Measurements from ENCODE around the gene SYT15. TPM values are rescaled to one million over a fixed set of nuclear protein-coding genes. Genes with fewer than 3 reads are reported as not detected.
A peak's percentile ranks its signal among the peaks of the same experiment; 100 is the strongest.
"Not testable (repeated sequence)": the region's sequence is repeated elsewhere in the genome, so short reads cannot be mapped to it uniquely, and the experiment has no call there.

The SYT15 gene
- total RNA-seq, 2 donors from 2014 or later = 1.3 to 3.2 TPM

GRCh38 chr10:46597616-46598246 is 18.8 kb downstream of the SYT15 start:
- H3K27ac Mint-ChIP-seq; H3K9me3 ChIP-seq (ENCODE audit: control insufficient read depth, low read length); H3K4me1 ChIP-seq (ENCODE audit: control insufficient read depth, insufficient read depth, low read length); H3K36me3 ChIP-seq (ENCODE audit: control insufficient read depth, insufficient read depth, low read length); H3K27me3 Mint-ChIP-seq (ENCODE audit: insufficient read depth); H3K9ac ChIP-seq (ENCODE audit: extremely low read depth, low read length, poor library complexity, severe bottlenecking); H3K9me3 Mint-ChIP-seq; H3K27me3 ChIP-seq (ENCODE audit: control insufficient read depth, insufficient read depth, low read length, poor library complexity, severe bottlenecking); H3K4me1 Mint-ChIP-seq; H3K36me3 Mint-ChIP-seq (ENCODE audit: low read depth); H3K27ac ChIP-seq (ENCODE audit: low read depth, low read length): not testable (repeated sequence)
- peak overlapping the region; percentile 71 for H3K4me3 ChIP-seq (ENCODE audit: low read length)
- DNase-seq = peak; percentile 43
- 0% methylated on average over 4 of the region's 44 CpGs; no CpG with 5 or more reads in 1 of the 2 experiments for WGBS, 2 experiments (ENCODE audit: insufficient coverage in 1 of 2, insufficient read length in 1 of 2)
- peak; percentile 50 for TF ChIP-seq CTCF (conservative IDR thresholded peaks at IDR 0.05)
- H3K4me3 Mint-ChIP-seq = peak overlapping the region; percentile 36

GRCh38 chr10:46600516-46600915 is 21.6 kb downstream of the SYT15 start:
- not testable (repeated sequence) for H3K4me1 ChIP-seq (ENCODE audit: control insufficient read depth, insufficient read depth, low read length); H3K36me3 ChIP-seq (ENCODE audit: control insufficient read depth, insufficient read depth, low read length); H3K27ac Mint-ChIP-seq; H3K27me3 Mint-ChIP-seq (ENCODE audit: insufficient read depth); H3K9me3 ChIP-seq (ENCODE audit: control insufficient read depth, low read length); H3K27me3 ChIP-seq (ENCODE audit: control insufficient read depth, insufficient read depth, low read length, poor library complexity, severe bottlenecking); H3K9me3 Mint-ChIP-seq; H3K4me3 ChIP-seq (ENCODE audit: low read length); H3K27ac ChIP-seq (ENCODE audit: low read depth, low read length); H3K4me3 Mint-ChIP-seq; H3K4me1 Mint-ChIP-seq; H3K36me3 Mint-ChIP-seq (ENCODE audit: low read depth); H3K9ac ChIP-seq (ENCODE audit: extremely low read depth, low read length, poor library complexity, severe bottlenecking); DNase-seq
- 100% methylated on average over 1 of the region's 1 CpG; no CpG with 5 or more reads in 1 of the 2 experiments for WGBS, 2 experiments (ENCODE audit: insufficient coverage in 1 of 2, insufficient read length in 1 of 2)

- DNase-seq = not testable (repeated sequence)
Observed at GRCh38 chr10:46615540-46615939, 36.6 kb downstream of the SYT15 start.

GRCh38 chr10:46616227-46616626 is 37.3 kb downstream of the SYT15 start:
- not testable (repeated sequence) for H3K36me3 ChIP-seq (ENCODE audit: control insufficient read depth, insufficient read depth, low read length); H3K36me3 Mint-ChIP-seq (ENCODE audit: low read depth); H3K4me3 Mint-ChIP-seq; H3K27me3 Mint-ChIP-seq (ENCODE audit: insufficient read depth); DNase-seq; H3K4me3 ChIP-seq (ENCODE audit: low read length); H3K27me3 ChIP-seq (ENCODE audit: control insufficient read depth, insufficient read depth, low read length, poor library complexity, severe bottlenecking); H3K9me3 ChIP-seq (ENCODE audit: control insufficient read depth, low read length); H3K4me1 Mint-ChIP-seq; H3K9ac ChIP-seq (ENCODE audit: extremely low read depth, low read length, poor library complexity, severe bottlenecking); H3K4me1 ChIP-seq (ENCODE audit: control insufficient read depth, insufficient read depth, low read length); H3K27ac Mint-ChIP-seq; H3K27ac ChIP-seq (ENCODE audit: low read depth, low read length); H3K9me3 Mint-ChIP-seq
- WGBS, 2 experiments (ENCODE audit: insufficient coverage in 1 of 2, insufficient read length in 1 of 2) = no CpG with 5 or more reads among the region's 3 CpGs

More at GRCh38 chr10:46615540-46615939, 36.6 kb downstream of the SYT15 start:
- not testable (repeated sequence) for H3K4me3 Mint-ChIP-seq; H3K4me3 ChIP-seq (ENCODE audit: low read length); H3K9me3 Mint-ChIP-seq; H3K9me3 ChIP-seq (ENCODE audit: control insufficient read depth, low read length); H3K9ac ChIP-seq (ENCODE audit: extremely low read depth, low read length, poor library complexity, severe bottlenecking); H3K27me3 ChIP-seq (ENCODE audit: control insufficient read depth, insufficient read depth, low read length, poor library complexity, severe bottlenecking); H3K27ac Mint-ChIP-seq; H3K36me3 ChIP-seq (ENCODE audit: control insufficient read depth, insufficient read depth, low read length); H3K4me1 ChIP-seq (ENCODE audit: control insufficient read depth, insufficient read depth, low read length); H3K4me1 Mint-ChIP-seq; H3K27ac ChIP-seq (ENCODE audit: low read depth, low read length); H3K27me3 Mint-ChIP-seq (ENCODE audit: insufficient read depth); H3K36me3 Mint-ChIP-seq (ENCODE audit: low read depth)
- WGBS, 2 experiments (ENCODE audit: insufficient coverage in 1 of 2, insufficient read length in 1 of 2) = no CpG with 5 or more reads among the region's 6 CpGs

GRCh38 chr10:46617134-46617533 is 38.2 kb downstream of the SYT15 start:
- not testable (repeated sequence) for H3K9me3 ChIP-seq (ENCODE audit: control insufficient read depth, low read length); H3K36me3 Mint-ChIP-seq (ENCODE audit: low read depth); H3K27me3 Mint-ChIP-seq (ENCODE audit: insufficient read depth); H3K4me1 ChIP-seq (ENCODE audit: control insufficient read depth, insufficient read depth, low read length); H3K27me3 ChIP-seq (ENCODE audit: control insufficient read depth, insufficient read depth, low read length, poor library complexity, severe bottlenecking); H3K27ac Mint-ChIP-seq; H3K36me3 ChIP-seq (ENCODE audit: control insufficient read depth, insufficient read depth, low read length); H3K9ac ChIP-seq (ENCODE audit: extremely low read depth, low read length, poor library complexity, severe bottlenecking); H3K9me3 Mint-ChIP-seq; H3K4me3 Mint-ChIP-seq; H3K27ac ChIP-seq (ENCODE audit: low read depth, low read length); H3K4me3 ChIP-seq (ENCODE audit: low read length); H3K4me1 Mint-ChIP-seq
- DNase-seq = peak; percentile 5
- WGBS, 2 experiments (ENCODE audit: insufficient coverage in 1 of 2, insufficient read length in 1 of 2) = 96 to 100% methylated on average over 1 to 2 of the region's 4 CpGs

GRCh38 chr10:46617913-46618312 is 39.0 kb downstream of the SYT15 start:
- not testable (repeated sequence) for H3K27me3 ChIP-seq (ENCODE audit: control insufficient read depth, insufficient read depth, low read length, poor library complexity, severe bottlenecking); H3K4me1 ChIP-seq (ENCODE audit: control insufficient read depth, insufficient read depth, low read length); H3K4me3 Mint-ChIP-seq; H3K9ac ChIP-seq (ENCODE audit: extremely low read depth, low read length, poor library complexity, severe bottlenecking); DNase-seq; H3K4me1 Mint-ChIP-seq; H3K9me3 ChIP-seq (ENCODE audit: control insufficient read depth, low read length); H3K27ac ChIP-seq (ENCODE audit: low read depth, low read length); H3K36me3 ChIP-seq (ENCODE audit: control insufficient read depth, insufficient read depth, low read length); H3K9me3 Mint-ChIP-seq; H3K36me3 Mint-ChIP-seq (ENCODE audit: low read depth); H3K27me3 Mint-ChIP-seq (ENCODE audit: insufficient read depth); H3K27ac Mint-ChIP-seq; H3K4me3 ChIP-seq (ENCODE audit: low read length)
- WGBS, 2 experiments (ENCODE audit: insufficient coverage in 1 of 2, insufficient read length in 1 of 2) = 93 to 100% methylated on average over 2 of the region's 3 CpGs

Measured in endodermal cell (in vitro differentiated cells).